WTC11 (cell line): ENCODE data around the gene ROBO1. TPM values are rescaled to one million over a fixed set of nuclear protein-coding genes. Genes with fewer than 3 reads are reported as not detected.

Source experiments
- ATAC-seq: fragments of 200-7000 bp; cut with Tn5 transposase; 2 replicates; pipeline ENCODE4 v1.10.0; 2021; ENCODE audit warnings: mild to moderate bottlenecking, moderate library complexity
- CTCF ChIA-PET: fragments of 300-600 bp; sonication (Branson Sonifier 250); formaldehyde crosslinking; loops from one replicate; lab custom pipeline; 2021; ENCODE audit warnings: antibody characterized with exemption; lab: Charles Lee
- POLR2A ChIA-PET: fragments of 350-600 bp; sonication (Branson Sonifier 250); formaldehyde crosslinking; loops from one replicate; lab custom pipeline; 2021; ENCODE audit warnings: antibody characterized with exemption; lab: Charles Lee
- DNase-seq: peaks from one replicate; pipeline ENCODE4 v3.0.0; 2021; ENCODE audit warnings: low spot score
- H3K27ac Mint-ChIP-seq: 2 replicates; pipeline ENCODE4 v1.8.0; 2021; ENCODE audit warnings: mixed read lengths
- H3K27me3 Mint-ChIP-seq: 2 replicates; pipeline ENCODE4 v1.8.0; 2021; ENCODE audit warnings: low read depth, mild to moderate bottlenecking, moderate library complexity, mixed read lengths
- H3K36me3 Mint-ChIP-seq: 2 replicates; pipeline ENCODE4 v1.8.0; 2021; ENCODE audit warnings: mixed read lengths
- H3K4me1 Mint-ChIP-seq: 2 replicates; pipeline ENCODE4 v1.8.0; 2022; ENCODE audit warnings: mixed read lengths
- H3K4me3 Mint-ChIP-seq: 2 replicates; pipeline ENCODE4 v1.8.0; 2021; ENCODE audit warnings: mild to moderate bottlenecking, moderate library complexity, mixed read lengths
- H3K9me3 Mint-ChIP-seq: 2 replicates; pipeline ENCODE4 v1.8.0; 2021; ENCODE audit warnings: mixed read lengths
- CREB1 ChIP-seq: sonication (generic); formaldehyde crosslinking; IDR thresholded peaks from 2 replicates; pipeline ENCODE4 v1.8.0; 2023; ENCODE audit warnings: mild to moderate bottlenecking, missing genetic modification reagents
- EMX1 ChIP-seq: fragments of 250-450 bp; sonication (Bioruptor Pico); IDR thresholded peaks from 2 replicates; pipeline ENCODE4 v1.8.0; 2021; ENCODE audit warnings: mild to moderate bottlenecking
- JUN ChIP-seq: sonication (generic); formaldehyde crosslinking; IDR thresholded peaks from 2 replicates; pipeline ENCODE4 v1.8.0; 2023; ENCODE audit warnings: mild to moderate bottlenecking, missing genetic modification reagents
- NR1H2 ChIP-seq: sonication (generic); formaldehyde crosslinking; IDR thresholded peaks from 2 replicates; pipeline ENCODE4 v1.9.0; 2021; ENCODE audit warnings: mild to moderate bottlenecking, moderate library complexity, missing genetic modification reagents
- NR2C2 ChIP-seq: sonication (generic); formaldehyde crosslinking; IDR thresholded peaks from 2 replicates; pipeline ENCODE4 v1.8.0; 2022; ENCODE audit warnings: mild to moderate bottlenecking, missing genetic modification reagents
- SOX15 ChIP-seq: fragments of 250-450 bp; sonication (Bioruptor Pico); IDR thresholded peaks from 2 replicates; pipeline ENCODE4 v1.9.0; 2021; ENCODE audit warnings: mild to moderate bottlenecking
- ZNF219 ChIP-seq: sonication (generic); formaldehyde crosslinking; IDR thresholded peaks from 2 replicates; pipeline ENCODE4 v1.8.0; 2023; ENCODE audit warnings: missing genetic modification reagents, mild to moderate bottlenecking, borderline replicate concordance
- ZNF396 ChIP-seq: fragments of 250-450 bp; sonication (Bioruptor Pico); IDR thresholded peaks from 2 replicates; pipeline ENCODE4 v1.8.0; 2021; ENCODE audit warnings: mild to moderate bottlenecking, moderate library complexity, borderline replicate concordance
- total RNA-seq: library from RNA; stranded (reverse); gene quantifications from 3 replicates; pipeline ENCODE4 v1.2.3, GENCODE V29; 2021
- TF ChIP-seq, protein P1 (sequence below): fragments of 200-600 bp; IDR thresholded peaks from 2 replicates; pipeline ENCODE4 v1.8.0; 2022; ENCODE audit warnings: antibody characterized with exemption
- TF ChIP-seq, protein P2 (sequence below): fragments of 250-450 bp; sonication (Bioruptor Pico); IDR thresholded peaks from 2 replicates; pipeline ENCODE4 v1.9.0; 2021; ENCODE audit warnings: mild to moderate bottlenecking
- TF ChIP-seq, protein P3 (sequence below): sonication (generic); formaldehyde crosslinking; IDR thresholded peaks from 2 replicates; pipeline ENCODE4 v1.8.0; 2023; ENCODE audit warnings: missing genetic modification reagents, mild to moderate bottlenecking, borderline replicate concordance
- TF ChIP-seq, protein P4 (sequence below): sonication (generic); formaldehyde crosslinking; IDR thresholded peaks from 2 replicates; pipeline ENCODE4 v1.8.1; 2022; ENCODE audit warnings: missing genetic modification reagents, borderline replicate concordance
- TF ChIP-seq, protein P5 (sequence below): sonication (generic); formaldehyde crosslinking; IDR thresholded peaks from 2 replicates; pipeline ENCODE4 v1.8.0; 2022; ENCODE audit warnings: missing genetic modification reagents
- TF ChIP-seq, protein P6 (sequence below): fragments of 250-450 bp; sonication (Bioruptor Pico); IDR thresholded peaks from 2 replicates; pipeline ENCODE4 v1.9.0; 2021; ENCODE audit warnings: moderate library complexity, mild to moderate bottlenecking, inconsistent platforms, borderline replicate concordance
- TF ChIP-seq, protein P7 (sequence below): sonication (generic); formaldehyde crosslinking; IDR thresholded peaks from 2 replicates; pipeline ENCODE4 v1.8.0; 2023; ENCODE audit warnings: mild to moderate bottlenecking, missing genetic modification reagents

ROBO1 gene
- total RNA-seq, 1 experiment from 2014 or later, result 90.9 TPM

DNA sequence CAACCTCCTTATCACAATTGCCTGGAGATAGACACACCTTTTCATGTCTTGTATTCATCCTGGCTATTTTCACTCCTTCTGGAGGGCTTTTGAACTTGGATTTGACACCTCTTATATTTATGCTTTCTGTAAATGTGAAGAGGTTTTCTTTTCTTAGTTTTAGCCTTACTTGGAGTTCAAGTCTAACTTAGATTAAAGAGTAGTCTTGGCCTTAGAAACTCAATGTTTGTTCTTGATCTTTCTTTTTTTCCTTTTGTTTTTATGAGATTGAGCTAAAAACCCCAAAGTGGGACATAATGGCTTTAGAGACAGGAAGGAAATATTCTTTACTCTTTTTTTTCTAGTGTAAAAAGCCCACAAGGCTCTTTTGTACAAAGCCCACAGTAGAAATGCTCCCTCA lies 1054.9 kb downstream of the ROBO1 start:
- Mint-ChIP-seq H3K27me3 (no peaks in the 10 kb centered on the region), H3K4me1 (0 out of 2 replicates have a peak, but pooled peaks cover under 1% of the 10 kb centered on the region), H3K4me3 (no peak overlapping the region), H3K9me3 (no peaks in the 10 kb centered on the region), H3K36me3 (peaks cover 22% of the 10 kb centered on the region), H3K27ac (no peak overlapping the region)
- no peak for DNase-seq
- TF ChIP-seq, protein P1, sequence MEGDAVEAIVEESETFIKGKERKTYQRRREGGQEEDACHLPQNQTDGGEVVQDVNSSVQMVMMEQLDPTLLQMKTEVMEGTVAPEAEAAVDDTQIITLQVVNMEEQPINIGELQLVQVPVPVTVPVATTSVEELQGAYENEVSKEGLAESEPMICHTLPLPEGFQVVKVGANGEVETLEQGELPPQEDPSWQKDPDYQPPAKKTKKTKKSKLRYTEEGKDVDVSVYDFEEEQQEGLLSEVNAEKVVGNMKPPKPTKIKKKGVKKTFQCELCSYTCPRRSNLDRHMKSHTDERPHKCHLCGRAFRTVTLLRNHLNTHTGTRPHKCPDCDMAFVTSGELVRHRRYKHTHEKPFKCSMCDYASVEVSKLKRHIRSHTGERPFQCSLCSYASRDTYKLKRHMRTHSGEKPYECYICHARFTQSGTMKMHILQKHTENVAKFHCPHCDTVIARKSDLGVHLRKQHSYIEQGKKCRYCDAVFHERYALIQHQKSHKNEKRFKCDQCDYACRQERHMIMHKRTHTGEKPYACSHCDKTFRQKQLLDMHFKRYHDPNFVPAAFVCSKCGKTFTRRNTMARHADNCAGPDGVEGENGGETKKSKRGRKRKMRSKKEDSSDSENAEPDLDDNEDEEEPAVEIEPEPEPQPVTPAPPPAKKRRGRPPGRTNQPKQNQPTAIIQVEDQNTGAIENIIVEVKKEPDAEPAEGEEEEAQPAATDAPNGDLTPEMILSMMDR, result no peak
- TF ChIP-seq NR2C2 (CRISPR knock-in tag), result no peak
- TF ChIP-seq, protein P2, sequence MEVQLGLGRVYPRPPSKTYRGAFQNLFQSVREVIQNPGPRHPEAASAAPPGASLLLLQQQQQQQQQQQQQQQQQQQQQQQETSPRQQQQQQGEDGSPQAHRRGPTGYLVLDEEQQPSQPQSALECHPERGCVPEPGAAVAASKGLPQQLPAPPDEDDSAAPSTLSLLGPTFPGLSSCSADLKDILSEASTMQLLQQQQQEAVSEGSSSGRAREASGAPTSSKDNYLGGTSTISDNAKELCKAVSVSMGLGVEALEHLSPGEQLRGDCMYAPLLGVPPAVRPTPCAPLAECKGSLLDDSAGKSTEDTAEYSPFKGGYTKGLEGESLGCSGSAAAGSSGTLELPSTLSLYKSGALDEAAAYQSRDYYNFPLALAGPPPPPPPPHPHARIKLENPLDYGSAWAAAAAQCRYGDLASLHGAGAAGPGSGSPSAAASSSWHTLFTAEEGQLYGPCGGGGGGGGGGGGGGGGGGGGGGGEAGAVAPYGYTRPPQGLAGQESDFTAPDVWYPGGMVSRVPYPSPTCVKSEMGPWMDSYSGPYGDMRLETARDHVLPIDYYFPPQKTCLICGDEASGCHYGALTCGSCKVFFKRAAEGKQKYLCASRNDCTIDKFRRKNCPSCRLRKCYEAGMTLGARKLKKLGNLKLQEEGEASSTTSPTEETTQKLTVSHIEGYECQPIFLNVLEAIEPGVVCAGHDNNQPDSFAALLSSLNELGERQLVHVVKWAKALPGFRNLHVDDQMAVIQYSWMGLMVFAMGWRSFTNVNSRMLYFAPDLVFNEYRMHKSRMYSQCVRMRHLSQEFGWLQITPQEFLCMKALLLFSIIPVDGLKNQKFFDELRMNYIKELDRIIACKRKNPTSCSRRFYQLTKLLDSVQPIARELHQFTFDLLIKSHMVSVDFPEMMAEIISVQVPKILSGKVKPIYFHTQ (CRISPR knock-in tag), result no peak
- TF ChIP-seq ZNF396, result no peak
- TF ChIP-seq EMX1 (CRISPR knock-in tag), result no peak
- no peak for TF ChIP-seq JUN
- TF ChIP-seq, protein P3, sequence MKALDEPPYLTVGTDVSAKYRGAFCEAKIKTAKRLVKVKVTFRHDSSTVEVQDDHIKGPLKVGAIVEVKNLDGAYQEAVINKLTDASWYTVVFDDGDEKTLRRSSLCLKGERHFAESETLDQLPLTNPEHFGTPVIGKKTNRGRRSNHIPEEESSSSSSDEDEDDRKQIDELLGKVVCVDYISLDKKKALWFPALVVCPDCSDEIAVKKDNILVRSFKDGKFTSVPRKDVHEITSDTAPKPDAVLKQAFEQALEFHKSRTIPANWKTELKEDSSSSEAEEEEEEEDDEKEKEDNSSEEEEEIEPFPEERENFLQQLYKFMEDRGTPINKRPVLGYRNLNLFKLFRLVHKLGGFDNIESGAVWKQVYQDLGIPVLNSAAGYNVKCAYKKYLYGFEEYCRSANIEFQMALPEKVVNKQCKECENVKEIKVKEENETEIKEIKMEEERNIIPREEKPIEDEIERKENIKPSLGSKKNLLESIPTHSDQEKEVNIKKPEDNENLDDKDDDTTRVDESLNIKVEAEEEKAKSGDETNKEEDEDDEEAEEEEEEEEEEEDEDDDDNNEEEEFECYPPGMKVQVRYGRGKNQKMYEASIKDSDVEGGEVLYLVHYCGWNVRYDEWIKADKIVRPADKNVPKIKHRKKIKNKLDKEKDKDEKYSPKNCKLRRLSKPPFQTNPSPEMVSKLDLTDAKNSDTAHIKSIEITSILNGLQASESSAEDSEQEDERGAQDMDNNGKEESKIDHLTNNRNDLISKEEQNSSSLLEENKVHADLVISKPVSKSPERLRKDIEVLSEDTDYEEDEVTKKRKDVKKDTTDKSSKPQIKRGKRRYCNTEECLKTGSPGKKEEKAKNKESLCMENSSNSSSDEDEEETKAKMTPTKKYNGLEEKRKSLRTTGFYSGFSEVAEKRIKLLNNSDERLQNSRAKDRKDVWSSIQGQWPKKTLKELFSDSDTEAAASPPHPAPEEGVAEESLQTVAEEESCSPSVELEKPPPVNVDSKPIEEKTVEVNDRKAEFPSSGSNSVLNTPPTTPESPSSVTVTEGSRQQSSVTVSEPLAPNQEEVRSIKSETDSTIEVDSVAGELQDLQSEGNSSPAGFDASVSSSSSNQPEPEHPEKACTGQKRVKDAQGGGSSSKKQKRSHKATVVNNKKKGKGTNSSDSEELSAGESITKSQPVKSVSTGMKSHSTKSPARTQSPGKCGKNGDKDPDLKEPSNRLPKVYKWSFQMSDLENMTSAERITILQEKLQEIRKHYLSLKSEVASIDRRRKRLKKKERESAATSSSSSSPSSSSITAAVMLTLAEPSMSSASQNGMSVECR (CRISPR knock-in tag), result no peak
- TF ChIP-seq, protein P4, sequence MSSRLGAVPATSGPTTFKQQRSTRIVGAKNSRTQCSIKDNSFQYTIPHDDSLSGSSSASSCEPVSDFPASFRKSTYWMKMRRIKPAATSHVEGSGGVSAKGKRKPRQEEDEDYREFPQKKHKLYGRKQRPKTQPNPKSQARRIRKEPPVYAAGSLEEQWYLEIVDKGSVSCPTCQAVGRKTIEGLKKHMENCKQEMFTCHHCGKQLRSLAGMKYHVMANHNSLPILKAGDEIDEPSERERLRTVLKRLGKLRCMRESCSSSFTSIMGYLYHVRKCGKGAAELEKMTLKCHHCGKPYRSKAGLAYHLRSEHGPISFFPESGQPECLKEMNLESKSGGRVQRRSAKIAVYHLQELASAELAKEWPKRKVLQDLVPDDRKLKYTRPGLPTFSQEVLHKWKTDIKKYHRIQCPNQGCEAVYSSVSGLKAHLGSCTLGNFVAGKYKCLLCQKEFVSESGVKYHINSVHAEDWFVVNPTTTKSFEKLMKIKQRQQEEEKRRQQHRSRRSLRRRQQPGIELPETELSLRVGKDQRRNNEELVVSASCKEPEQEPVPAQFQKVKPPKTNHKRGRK (CRISPR knock-in tag), result no peak
- TF ChIP-seq, protein P5, sequence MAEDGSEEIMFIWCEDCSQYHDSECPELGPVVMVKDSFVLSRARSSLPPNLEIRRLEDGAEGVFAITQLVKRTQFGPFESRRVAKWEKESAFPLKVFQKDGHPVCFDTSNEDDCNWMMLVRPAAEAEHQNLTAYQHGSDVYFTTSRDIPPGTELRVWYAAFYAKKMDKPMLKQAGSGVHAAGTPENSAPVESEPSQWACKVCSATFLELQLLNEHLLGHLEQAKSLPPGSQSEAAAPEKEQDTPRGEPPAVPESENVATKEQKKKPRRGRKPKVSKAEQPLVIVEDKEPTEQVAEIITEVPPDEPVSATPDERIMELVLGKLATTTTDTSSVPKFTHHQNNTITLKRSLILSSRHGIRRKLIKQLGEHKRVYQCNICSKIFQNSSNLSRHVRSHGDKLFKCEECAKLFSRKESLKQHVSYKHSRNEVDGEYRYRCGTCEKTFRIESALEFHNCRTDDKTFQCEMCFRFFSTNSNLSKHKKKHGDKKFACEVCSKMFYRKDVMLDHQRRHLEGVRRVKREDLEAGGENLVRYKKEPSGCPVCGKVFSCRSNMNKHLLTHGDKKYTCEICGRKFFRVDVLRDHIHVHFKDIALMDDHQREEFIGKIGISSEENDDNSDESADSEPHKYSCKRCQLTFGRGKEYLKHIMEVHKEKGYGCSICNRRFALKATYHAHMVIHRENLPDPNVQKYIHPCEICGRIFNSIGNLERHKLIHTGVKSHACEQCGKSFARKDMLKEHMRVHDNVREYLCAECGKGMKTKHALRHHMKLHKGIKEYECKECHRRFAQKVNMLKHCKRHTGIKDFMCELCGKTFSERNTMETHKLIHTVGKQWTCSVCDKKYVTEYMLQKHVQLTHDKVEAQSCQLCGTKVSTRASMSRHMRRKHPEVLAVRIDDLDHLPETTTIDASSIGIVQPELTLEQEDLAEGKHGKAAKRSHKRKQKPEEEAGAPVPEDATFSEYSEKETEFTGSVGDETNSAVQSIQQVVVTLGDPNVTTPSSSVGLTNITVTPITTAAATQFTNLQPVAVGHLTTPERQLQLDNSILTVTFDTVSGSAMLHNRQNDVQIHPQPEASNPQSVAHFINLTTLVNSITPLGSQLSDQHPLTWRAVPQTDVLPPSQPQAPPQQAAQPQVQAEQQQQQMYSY (CRISPR knock-in tag), result no peak
- TF ChIP-seq CREB1, result no peak
- no peak for TF ChIP-seq SOX15
- TF ChIP-seq ZNF219 (CRISPR knock-in tag), result no peak
- TF ChIP-seq, protein P6, sequence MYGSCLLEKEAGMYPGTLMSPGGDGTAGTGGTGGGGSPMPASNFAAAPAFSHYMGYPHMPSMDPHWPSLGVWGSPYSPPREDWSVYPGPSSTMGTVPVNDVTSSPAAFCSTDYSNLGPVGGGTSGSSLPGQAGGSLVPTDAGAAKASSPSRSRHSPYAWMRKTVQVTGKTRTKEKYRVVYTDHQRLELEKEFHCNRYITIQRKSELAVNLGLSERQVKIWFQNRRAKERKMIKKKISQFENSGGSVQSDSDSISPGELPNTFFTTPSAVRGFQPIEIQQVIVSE, result no peak
- no peak for TF ChIP-seq NR1H2
- TF ChIP-seq, protein P7, sequence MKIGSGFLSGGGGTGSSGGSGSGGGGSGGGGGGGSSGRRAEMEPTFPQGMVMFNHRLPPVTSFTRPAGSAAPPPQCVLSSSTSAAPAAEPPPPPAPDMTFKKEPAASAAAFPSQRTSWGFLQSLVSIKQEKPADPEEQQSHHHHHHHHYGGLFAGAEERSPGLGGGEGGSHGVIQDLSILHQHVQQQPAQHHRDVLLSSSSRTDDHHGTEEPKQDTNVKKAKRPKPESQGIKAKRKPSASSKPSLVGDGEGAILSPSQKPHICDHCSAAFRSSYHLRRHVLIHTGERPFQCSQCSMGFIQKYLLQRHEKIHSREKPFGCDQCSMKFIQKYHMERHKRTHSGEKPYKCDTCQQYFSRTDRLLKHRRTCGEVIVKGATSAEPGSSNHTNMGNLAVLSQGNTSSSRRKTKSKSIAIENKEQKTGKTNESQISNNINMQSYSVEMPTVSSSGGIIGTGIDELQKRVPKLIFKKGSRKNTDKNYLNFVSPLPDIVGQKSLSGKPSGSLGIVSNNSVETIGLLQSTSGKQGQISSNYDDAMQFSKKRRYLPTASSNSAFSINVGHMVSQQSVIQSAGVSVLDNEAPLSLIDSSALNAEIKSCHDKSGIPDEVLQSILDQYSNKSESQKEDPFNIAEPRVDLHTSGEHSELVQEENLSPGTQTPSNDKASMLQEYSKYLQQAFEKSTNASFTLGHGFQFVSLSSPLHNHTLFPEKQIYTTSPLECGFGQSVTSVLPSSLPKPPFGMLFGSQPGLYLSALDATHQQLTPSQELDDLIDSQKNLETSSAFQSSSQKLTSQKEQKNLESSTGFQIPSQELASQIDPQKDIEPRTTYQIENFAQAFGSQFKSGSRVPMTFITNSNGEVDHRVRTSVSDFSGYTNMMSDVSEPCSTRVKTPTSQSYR, result no peak
- CTCF ChIA-PET, result no interaction called here
- ATAC-seq, result no peak
- POLR2A ChIA-PET, result no interaction called here
